Measurements from ENCODE around the gene MGAT4A. TPM values are rescaled to one million over a fixed set of nuclear protein-coding genes. Genes with fewer than 3 reads are reported as not detected.

The MGAT4A gene
- total and polyA plus RNA-seq, 2 of the 13 experiments (the other 11 are each of a cell fraction or from before 2014, with no cell fraction given) = 47.2 to 90.9 TPM

DNA sequence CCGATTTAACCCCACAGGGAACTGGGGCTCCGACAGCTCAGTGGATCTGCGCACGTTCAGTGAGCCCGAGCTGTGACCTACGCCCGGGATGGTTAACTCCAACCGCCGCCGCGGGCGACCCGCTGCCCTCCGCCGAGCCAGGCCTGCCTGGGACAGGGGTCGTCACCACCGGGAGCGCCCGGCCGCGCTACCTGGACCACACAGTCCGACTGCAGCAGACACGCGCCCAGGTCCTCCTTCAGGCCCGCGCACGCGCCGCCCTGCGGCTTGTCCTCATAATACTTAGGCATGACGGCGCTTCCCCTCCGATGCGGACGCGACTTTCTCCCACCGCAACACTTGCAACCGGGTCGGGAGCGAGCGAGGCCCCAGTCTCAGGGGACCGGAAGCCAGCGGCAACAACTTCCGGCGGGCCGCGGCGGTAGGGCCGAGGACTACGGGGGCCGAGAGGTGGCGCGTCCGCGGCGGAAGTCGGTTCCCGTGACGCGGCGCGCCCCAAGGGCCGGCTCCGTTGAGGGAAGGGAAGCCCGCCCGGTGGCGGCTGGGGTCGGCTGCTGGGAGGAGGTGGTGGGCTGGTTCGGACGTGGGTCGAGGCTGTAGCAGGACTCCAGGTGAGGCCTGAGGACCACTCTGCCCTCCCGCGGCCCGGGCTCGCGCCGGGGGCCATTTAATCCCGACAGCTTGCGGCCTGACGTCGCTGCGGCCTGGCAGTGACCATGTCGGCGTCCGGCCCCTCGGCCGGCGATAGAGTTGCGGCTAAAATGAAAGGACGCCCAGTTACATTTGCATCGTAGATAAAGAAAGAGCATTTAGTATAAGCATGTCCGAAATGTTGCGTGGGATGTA lies 122.6 kb downstream of the MGAT4A start, which contains the start of the genes COA5 and UNC50 (continued):
- TF ChIP-seq, protein P1, sequence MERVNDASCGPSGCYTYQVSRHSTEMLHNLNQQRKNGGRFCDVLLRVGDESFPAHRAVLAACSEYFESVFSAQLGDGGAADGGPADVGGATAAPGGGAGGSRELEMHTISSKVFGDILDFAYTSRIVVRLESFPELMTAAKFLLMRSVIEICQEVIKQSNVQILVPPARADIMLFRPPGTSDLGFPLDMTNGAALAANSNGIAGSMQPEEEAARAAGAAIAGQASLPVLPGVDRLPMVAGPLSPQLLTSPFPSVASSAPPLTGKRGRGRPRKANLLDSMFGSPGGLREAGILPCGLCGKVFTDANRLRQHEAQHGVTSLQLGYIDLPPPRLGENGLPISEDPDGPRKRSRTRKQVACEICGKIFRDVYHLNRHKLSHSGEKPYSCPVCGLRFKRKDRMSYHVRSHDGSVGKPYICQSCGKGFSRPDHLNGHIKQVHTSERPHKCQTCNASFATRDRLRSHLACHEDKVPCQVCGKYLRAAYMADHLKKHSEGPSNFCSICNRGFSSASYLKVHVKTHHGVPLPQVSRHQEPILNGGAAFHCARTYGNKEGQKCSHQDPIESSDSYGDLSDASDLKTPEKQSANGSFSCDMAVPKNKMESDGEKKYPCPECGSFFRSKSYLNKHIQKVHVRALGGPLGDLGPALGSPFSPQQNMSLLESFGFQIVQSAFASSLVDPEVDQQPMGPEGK (CRISPR knock-in tag; IDR thresholded peaks at IDR 0.05) = peak; percentile 80
- peak; percentile 44 for TF ChIP-seq ZBTB21 (CRISPR knock-in tag; IDR thresholded peaks at IDR 0.05)
- TF ChIP-seq MAF1 (CRISPR knock-in tag; IDR thresholded peaks at IDR 0.05; ENCODE audit: borderline replicate concordance) = peak; percentile 70; the same call in 1 of the 2 replicates
- TF ChIP-seq JARID2 (CRISPR knock-in tag; IDR thresholded peaks at IDR 0.05; ENCODE audit: insufficient replicate concordance) = peak; percentile 81
- no peak for TF ChIP-seq ATF7 (IDR thresholded peaks at IDR 0.05)
- peak; percentile 73 for TF ChIP-seq ATF7 (CRISPR knock-in tag; IDR thresholded peaks at IDR 0.05)
- peak; percentile 45; the same call in 1 of the 2 replicates for TF ChIP-seq ZNF629 (CRISPR knock-in tag; conservative IDR thresholded peaks at IDR 0.05)
- TF ChIP-seq TBL1XR1 (IDR thresholded peaks at IDR 0.05; ENCODE audit: borderline replicate concordance, low read length, partially characterized antibody) = no peak
- TF ChIP-seq ZNF101 (CRISPR knock-in tag; IDR thresholded peaks at IDR 0.05; ENCODE audit: borderline replicate concordance, low read depth) = 0 out of 2 replicates have a peak, but pooled peaks have one; percentile 47
- TF ChIP-seq, protein P2, sequence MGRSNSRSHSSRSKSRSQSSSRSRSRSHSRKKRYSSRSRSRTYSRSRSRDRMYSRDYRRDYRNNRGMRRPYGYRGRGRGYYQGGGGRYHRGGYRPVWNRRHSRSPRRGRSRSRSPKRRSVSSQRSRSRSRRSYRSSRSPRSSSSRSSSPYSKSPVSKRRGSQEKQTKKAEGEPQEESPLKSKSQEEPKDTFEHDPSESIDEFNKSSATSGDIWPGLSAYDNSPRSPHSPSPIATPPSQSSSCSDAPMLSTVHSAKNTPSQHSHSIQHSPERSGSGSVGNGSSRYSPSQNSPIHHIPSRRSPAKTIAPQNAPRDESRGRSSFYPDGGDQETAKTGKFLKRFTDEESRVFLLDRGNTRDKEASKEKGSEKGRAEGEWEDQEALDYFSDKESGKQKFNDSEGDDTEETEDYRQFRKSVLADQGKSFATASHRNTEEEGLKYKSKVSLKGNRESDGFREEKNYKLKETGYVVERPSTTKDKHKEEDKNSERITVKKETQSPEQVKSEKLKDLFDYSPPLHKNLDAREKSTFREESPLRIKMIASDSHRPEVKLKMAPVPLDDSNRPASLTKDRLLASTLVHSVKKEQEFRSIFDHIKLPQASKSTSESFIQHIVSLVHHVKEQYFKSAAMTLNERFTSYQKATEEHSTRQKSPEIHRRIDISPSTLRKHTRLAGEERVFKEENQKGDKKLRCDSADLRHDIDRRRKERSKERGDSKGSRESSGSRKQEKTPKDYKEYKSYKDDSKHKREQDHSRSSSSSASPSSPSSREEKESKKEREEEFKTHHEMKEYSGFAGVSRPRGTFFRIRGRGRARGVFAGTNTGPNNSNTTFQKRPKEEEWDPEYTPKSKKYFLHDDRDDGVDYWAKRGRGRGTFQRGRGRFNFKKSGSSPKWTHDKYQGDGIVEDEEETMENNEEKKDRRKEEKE (IDR thresholded peaks at IDR 0.05) = no peak
- TF ChIP-seq, protein P3, sequence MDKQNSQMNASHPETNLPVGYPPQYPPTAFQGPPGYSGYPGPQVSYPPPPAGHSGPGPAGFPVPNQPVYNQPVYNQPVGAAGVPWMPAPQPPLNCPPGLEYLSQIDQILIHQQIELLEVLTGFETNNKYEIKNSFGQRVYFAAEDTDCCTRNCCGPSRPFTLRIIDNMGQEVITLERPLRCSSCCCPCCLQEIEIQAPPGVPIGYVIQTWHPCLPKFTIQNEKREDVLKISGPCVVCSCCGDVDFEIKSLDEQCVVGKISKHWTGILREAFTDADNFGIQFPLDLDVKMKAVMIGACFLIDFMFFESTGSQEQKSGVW (CRISPR knock-in tag; IDR thresholded peaks at IDR 0.05; ENCODE audit: borderline replicate concordance) = peak; percentile 70; the same call in 1 of the 2 replicates
- TF ChIP-seq MTF2 (CRISPR knock-in tag; IDR thresholded peaks at IDR 0.05; ENCODE audit: borderline replicate concordance) = peak; percentile 93; the same call in 1 of the 2 replicates
- TF ChIP-seq ZNF3 (CRISPR knock-in tag; IDR thresholded peaks at IDR 0.05) = peak; percentile 29; the same call in 1 of the 2 replicates
- TF ChIP-seq, protein P4, sequence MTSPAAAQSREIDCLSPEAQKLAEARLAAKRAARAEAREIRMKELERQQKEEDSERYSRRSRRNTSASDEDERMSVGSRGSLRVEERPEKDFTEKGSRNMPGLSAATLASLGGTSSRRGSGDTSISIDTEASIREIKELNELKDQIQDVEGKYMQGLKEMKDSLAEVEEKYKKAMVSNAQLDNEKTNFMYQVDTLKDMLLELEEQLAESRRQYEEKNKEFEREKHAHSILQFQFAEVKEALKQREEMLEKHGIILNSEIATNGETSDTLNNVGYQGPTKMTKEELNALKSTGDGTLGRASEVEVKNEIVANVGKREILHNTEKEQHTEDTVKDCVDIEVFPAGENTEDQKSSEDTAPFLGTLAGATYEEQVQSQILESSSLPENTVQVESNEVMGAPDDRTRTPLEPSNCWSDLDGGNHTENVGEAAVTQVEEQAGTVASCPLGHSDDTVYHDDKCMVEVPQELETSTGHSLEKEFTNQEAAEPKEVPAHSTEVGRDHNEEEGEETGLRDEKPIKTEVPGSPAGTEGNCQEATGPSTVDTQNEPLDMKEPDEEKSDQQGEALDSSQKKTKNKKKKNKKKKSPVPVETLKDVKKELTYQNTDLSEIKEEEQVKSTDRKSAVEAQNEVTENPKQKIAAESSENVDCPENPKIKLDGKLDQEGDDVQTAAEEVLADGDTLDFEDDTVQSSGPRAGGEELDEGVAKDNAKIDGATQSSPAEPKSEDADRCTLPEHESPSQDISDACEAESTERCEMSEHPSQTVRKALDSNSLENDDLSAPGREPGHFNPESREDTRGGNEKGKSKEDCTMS (CRISPR knock-in tag; conservative IDR thresholded peaks at IDR 0.05) = no peak
- TF ChIP-seq, protein P5, sequence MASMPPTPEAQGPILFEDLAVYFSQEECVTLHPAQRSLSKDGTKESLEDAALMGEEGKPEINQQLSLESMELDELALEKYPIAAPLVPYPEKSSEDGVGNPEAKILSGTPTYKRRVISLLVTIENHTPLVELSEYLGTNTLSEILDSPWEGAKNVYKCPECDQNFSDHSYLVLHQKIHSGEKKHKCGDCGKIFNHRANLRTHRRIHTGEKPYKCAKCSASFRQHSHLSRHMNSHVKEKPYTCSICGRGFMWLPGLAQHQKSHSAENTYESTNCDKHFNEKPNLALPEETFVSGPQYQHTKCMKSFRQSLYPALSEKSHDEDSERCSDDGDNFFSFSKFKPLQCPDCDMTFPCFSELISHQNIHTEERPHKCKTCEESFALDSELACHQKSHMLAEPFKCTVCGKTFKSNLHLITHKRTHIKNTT (CRISPR knock-in tag; IDR thresholded peaks at IDR 0.05) = 0 out of 2 replicates have a peak, but pooled peaks have one; percentile 15
- peak; percentile 96 for TF ChIP-seq TARDBP (CRISPR knock-in tag; IDR thresholded peaks at IDR 0.05)
- peak; percentile 78; the same call in 1 of the 2 replicates for TF ChIP-seq ZNF83 (CRISPR knock-in tag; IDR thresholded peaks at IDR 0.05; ENCODE audit: borderline replicate concordance)
- 0 out of 2 replicates have a peak, but pooled peaks have one; percentile 39 for TF ChIP-seq BHLHE40 (IDR thresholded peaks at IDR 0.05; ENCODE audit: low read length)
